Neural cell (in vitro differentiated cells): ENCODE data around the gene CEBPZ. TPM values are rescaled to one million over a fixed set of nuclear protein-coding genes. Genes with fewer than 3 reads are reported as not detected.

Experiments used
- H2AFZ ChIP-seq: fragments of 200-600, 300-800 bp; sonication (generic), shearing (Covaris generic); 2 replicates; pipeline ENCODE4 v1.6.0; 2014; ENCODE audit warnings: low read depth, mild to moderate bottlenecking, antibody characterized with exemption, low read length, moderate library complexity
- H3F3A ChIP-seq: fragments of 200-600 bp; shearing (Covaris generic); 2 replicates; pipeline ENCODE4 v1.6.1; 2016; ENCODE audit warnings: mild to moderate bottlenecking, moderate library complexity, mixed read lengths, antibody characterized with exemption, low read length; ENCODE audit not compliant: insufficient read depth, poor library complexity, severe bottlenecking
- H3K27ac ChIP-seq: fragments of 200-600, 300-800 bp; sonication (generic), shearing (Covaris generic); 2 replicates; pipeline ENCODE4 v1.5.1; 2014; ENCODE audit warnings: mild to moderate bottlenecking, low read length, moderate library complexity
- H3K27me3 ChIP-seq: fragments of 300-800, 200-600 bp; sonication (generic), shearing (Covaris generic); 2 replicates; pipeline ENCODE4 v1.6.0; 2014; ENCODE audit warnings: mild to moderate bottlenecking, low read depth, low read length, moderate library complexity; ENCODE audit not compliant: insufficient read depth
- H3K36me3 ChIP-seq: fragments of 300-800, 200-600 bp; sonication (generic), shearing (Covaris generic); 2 replicates; pipeline ENCODE4 v1.5.1; 2014; ENCODE audit warnings: mild to moderate bottlenecking, antibody characterized with exemption, low read length, moderate library complexity; ENCODE audit not compliant: insufficient read depth
- H3K4me2 ChIP-seq: fragments of 300-800, 200-600 bp; sonication (generic), shearing (Covaris generic); 2 replicates; pipeline ENCODE4 v1.6.0; 2014; ENCODE audit warnings: mild to moderate bottlenecking, low read length
- H3K4me3 ChIP-seq: fragments of 300-800, 200-600 bp; sonication (generic), shearing (Covaris generic); 2 replicates; pipeline ENCODE4 v1.5.1; 2014; ENCODE audit warnings: mild to moderate bottlenecking, low read length, moderate library complexity
- H3K79me2 ChIP-seq: fragments of 200-600 bp; shearing (Covaris generic); replicated peaks from 2 replicates; pipeline ENCODE4 v1.6.0; 2014; ENCODE audit warnings: mild to moderate bottlenecking, low read length, moderate library complexity; ENCODE audit not compliant: insufficient read depth
- H3K9ac ChIP-seq: fragments of 300-800, 200-600 bp; sonication (generic), shearing (Covaris generic); 2 replicates; pipeline ENCODE4 v1.6.1; 2016; ENCODE audit warnings: mild to moderate bottlenecking, low read length, mixed read lengths
- H3K9me2 ChIP-seq: fragments of 200-600 bp; shearing (Covaris generic); 2 replicates; pipeline ENCODE4 v1.6.1; 2016; ENCODE audit warnings: mild to moderate bottlenecking, low read length, mixed read lengths; ENCODE audit not compliant: insufficient read depth
- H3K9me3 ChIP-seq: fragments of 200-600, 300-800 bp; sonication (generic), shearing (Covaris generic); 2 replicates; pipeline ENCODE4 v1.6.1; 2016; ENCODE audit warnings: mild to moderate bottlenecking, mixed run types, low read length, moderate library complexity, mixed read lengths
- H4K20me1 ChIP-seq: fragments of 200-600 bp; shearing (Covaris generic); 2 replicates; pipeline ENCODE4 v1.6.1; 2016; ENCODE audit warnings: mild to moderate bottlenecking, mixed run types; ENCODE audit not compliant: insufficient read depth
- CTCF ChIP-seq: fragments of 450-650 bp; IDR thresholded peaks from 2 replicates; pipeline ENCODE4 v1.5.1; 2014; ENCODE audit warnings: antibody characterized with exemption, mild to moderate bottlenecking, moderate library complexity; ENCODE audit not compliant: poor library complexity, severe bottlenecking
- EP300 ChIP-seq: fragments of 450-650 bp; conservative IDR thresholded peaks from 2 replicates; pipeline ENCODE4 v1.6.1; 2014; ENCODE audit warnings: antibody characterized with exemption, mild to moderate bottlenecking, moderate library complexity; ENCODE audit not compliant: poor library complexity, severe bottlenecking
- EZH2 ChIP-seq: fragments of 200-600, 300-800 bp; shearing (Covaris generic), sonication (generic); IDR thresholded peaks from 2 replicates; pipeline ENCODE4 v1.6.1; 2014; ENCODE audit warnings: antibody characterized with exemption, low read length, borderline replicate concordance, mild to moderate bottlenecking; ENCODE audit not compliant: insufficient read depth, poor library complexity, severe bottlenecking
- MXI1 ChIP-seq: fragments of 450-650 bp; conservative IDR thresholded peaks from 2 replicates; pipeline ENCODE4 v1.6.1; 2014; ENCODE audit warnings: antibody characterized with exemption, mild to moderate bottlenecking; ENCODE audit not compliant: poor library complexity, severe bottlenecking
- POLR2AphosphoS5 ChIP-seq: IDR thresholded peaks from 2 replicates; pipeline ENCODE4 v1.6.1; 2012
- RAD21 ChIP-seq: fragments of 450-650 bp; conservative IDR thresholded peaks from 2 replicates; pipeline ENCODE4 v1.6.1; 2014; ENCODE audit warnings: antibody characterized with exemption, mild to moderate bottlenecking, moderate library complexity
- REST ChIP-seq: IDR thresholded peaks from 2 replicates; pipeline ENCODE4 v1.6.1; 2012; ENCODE audit warnings: borderline replicate concordance
- SMC3 ChIP-seq: fragments of 450-650 bp; conservative IDR thresholded peaks from 2 replicates; pipeline ENCODE4 v1.6.1; 2014; ENCODE audit warnings: antibody characterized with exemption, mild to moderate bottlenecking, moderate library complexity; ENCODE audit not compliant: poor library complexity
- TAF1 ChIP-seq: IDR thresholded peaks from 2 replicates; pipeline ENCODE4 v1.6.1; 2012; ENCODE audit warnings: low read depth
- polyA plus RNA-seq: library from polyadenylated mRNA; depleted of rRNA; stranded (reverse); fragments of >200 nt; gene quantifications from 2 replicates; pipeline ENCODE4 v1.2.3, GENCODE V29; 2014

CEBPZ gene
- polyA plus RNA-seq, 1 donor from 2014 or later, result 39.1 TPM

- Histone ChIP-seq H3K9ac (no peak overlapping the region), H3K9me2 (no peaks in the 10 kb centered on the region), H3F3A (no peaks in the 10 kb centered on the region), H3K36me3 (no peaks in the 10 kb centered on the region), H3K27ac (no peak overlapping the region), H3K79me2 (no peaks in the 10 kb centered on the region), H3K27me3 (no peaks in the 10 kb centered on the region), H3K9me3 (no peaks in the 10 kb centered on the region), H3K4me2 (no peak overlapping the region), H3K4me3 (no peak overlapping the region), H2AFZ (no peak overlapping the region), H4K20me1 (no peaks in the 10 kb centered on the region)
- TF ChIP-seq MXI1, result no peak
Measured at GRCh38 chr2:37267685-37268084, 36.3 kb upstream of the CEBPZ start.

- Histone ChIP-seq H3K4me2 (no peak overlapping the region), H3K36me3 (no peaks in the 10 kb centered on the region), H2AFZ (no peak overlapping the region), H3F3A (no peaks in the 10 kb centered on the region), H3K27ac (no peak overlapping the region), H3K9ac (no peak overlapping the region), H3K4me3 (no peak overlapping the region), H3K9me3 (no peaks in the 10 kb centered on the region), H3K79me2 (no peaks in the 10 kb centered on the region), H3K27me3 (no peaks in the 10 kb centered on the region), H4K20me1 (no peaks in the 10 kb centered on the region), H3K9me2 (no peaks in the 10 kb centered on the region)
- TF ChIP-seq POLR2AphosphoS5 (no peak), TAF1 (no peak)
Measured at GRCh38 chr2:37263839-37264238, 32.4 kb upstream of the CEBPZ start.

- H3K79me2 ChIP-seq, result no peaks in the 10 kb centered on the region
- H3K9me3 ChIP-seq, result no peaks in the 10 kb centered on the region
- H3K27me3 ChIP-seq, result no peaks in the 10 kb centered on the region
- no peaks in the 10 kb centered on the region for H4K20me1 ChIP-seq
- H3K36me3 ChIP-seq, result no peaks in the 10 kb centered on the region
- H3K9me2 ChIP-seq, result no peaks in the 10 kb centered on the region
- H3K27ac ChIP-seq, result no peak overlapping the region
- no peak overlapping the region for H3K4me3 ChIP-seq
- TF ChIP-seq EZH2 (no peak), REST (no peak), RAD21 (no peak), MXI1 (no peak), TAF1 (no peak), CTCF (no peak), EP300 (no peak), SMC3 (no peak), POLR2AphosphoS5 (no peak)
- H3K4me2 ChIP-seq, result no peak overlapping the region
- no peak overlapping the region for H2AFZ ChIP-seq
- H3F3A ChIP-seq, result no peaks in the 10 kb centered on the region
- no peak overlapping the region for H3K9ac ChIP-seq
Measured at GRCh38 chr2:37262522-37262921, 31.1 kb upstream of the CEBPZ start.
